GM21717 (cell line): ENCODE results near the gene ZNF12.

Experiments used
- ATAC-seq: cut with Tn5 transposase; IDR thresholded peaks from one replicate; pipeline ENCODE4 v1.9.1; 2021; ENCODE audit warnings: mild to moderate bottlenecking, moderate library complexity; ENCODE audit not compliant: unreplicated experiment

ZNF12 gene

GRCh38 chr7:6648066-6648814, 58.5 kb downstream of the ZNF12 start:
- ATAC-seq = no peak

DNA sequence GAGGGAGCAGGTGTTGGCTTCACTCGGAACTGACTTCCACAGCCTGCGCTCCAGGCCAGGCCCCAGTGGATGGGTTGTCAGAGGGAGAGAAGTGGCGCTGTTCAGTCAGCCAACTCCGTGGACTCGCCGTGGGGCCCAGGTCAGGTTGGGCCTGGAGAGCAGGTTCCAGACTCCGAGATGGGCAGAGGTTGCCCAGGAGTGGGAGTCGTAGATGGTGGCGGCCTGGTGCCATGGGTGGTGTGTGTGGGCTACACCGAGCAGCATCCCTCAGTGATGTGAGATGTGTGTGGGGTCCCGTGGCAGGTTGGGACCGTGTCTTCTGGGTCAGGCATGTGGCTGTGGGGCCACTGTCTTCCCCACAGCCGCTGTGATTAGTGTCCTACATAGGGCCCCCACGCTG, 59.2 kb downstream of the ZNF12 start:
- no peak for ATAC-seq

DNA sequence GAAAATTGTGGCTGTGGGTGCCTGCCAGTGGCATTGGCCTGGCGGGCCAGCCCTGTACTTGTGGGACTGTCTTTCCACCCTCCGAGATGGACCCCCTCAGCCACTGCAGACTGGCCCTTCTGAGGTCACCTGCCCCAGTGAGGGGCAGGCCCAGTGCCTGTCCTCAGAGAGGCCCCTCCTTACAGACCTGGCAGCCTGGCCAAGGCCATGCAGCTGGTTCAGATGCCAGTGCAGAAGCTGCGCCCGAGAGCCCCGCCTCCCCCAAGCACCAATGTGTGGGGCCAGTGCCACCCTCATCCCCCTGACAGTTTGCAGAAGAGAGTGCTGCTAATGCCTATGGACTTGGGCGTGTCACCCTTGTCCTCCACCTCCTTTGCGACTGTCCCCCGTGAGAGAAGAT, 59.7 kb downstream of the ZNF12 start:
- no peak for ATAC-seq

GRCh38 chr7:6646465-6646864, 60.3 kb downstream of the ZNF12 start:
- no peak for ATAC-seq

- no peak for ATAC-seq
Measured at GRCh38 chr7:6644728-6645127, 62.0 kb downstream of the ZNF12 start.

DNA sequence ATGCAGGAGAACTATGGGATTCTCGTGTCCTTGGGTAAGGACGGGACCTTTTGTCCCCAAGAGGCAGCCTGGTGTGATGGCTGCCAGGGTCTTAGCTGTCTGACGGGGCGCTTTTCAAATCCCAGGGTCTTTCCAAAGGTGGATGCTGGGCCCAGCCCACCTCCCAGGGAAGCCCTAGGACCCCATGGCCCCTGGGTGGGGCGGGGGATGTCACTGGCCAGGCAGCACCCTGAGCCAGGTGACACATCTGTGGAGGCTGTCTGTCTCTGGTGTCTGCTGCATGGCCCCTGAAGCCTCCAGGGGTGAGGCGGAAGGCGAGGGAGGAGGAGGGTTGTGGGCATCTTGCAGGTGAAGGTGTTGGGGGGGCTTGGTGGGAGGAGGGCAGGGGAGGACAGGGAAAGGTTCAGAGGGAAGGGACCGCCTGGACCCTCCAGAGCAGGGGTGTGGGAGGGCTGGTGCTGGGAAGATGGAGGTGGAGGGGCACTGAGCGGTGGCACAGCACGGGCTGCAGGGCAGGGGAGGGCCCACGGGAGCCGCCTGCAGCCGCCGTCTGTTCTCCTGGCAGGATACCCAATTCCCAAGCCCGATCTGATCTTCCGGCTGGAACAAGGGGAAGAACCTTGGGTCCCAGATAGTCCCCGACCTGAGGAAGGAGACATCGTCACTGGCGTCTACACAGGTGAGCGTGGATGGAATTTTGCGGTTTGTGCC, 62.7 kb downstream of the ZNF12 start:
- no peak for ATAC-seq

- no peak for ATAC-seq
Measured at GRCh38 chr7:6642861-6643640, 63.7 kb downstream of the ZNF12 start.

DNA sequence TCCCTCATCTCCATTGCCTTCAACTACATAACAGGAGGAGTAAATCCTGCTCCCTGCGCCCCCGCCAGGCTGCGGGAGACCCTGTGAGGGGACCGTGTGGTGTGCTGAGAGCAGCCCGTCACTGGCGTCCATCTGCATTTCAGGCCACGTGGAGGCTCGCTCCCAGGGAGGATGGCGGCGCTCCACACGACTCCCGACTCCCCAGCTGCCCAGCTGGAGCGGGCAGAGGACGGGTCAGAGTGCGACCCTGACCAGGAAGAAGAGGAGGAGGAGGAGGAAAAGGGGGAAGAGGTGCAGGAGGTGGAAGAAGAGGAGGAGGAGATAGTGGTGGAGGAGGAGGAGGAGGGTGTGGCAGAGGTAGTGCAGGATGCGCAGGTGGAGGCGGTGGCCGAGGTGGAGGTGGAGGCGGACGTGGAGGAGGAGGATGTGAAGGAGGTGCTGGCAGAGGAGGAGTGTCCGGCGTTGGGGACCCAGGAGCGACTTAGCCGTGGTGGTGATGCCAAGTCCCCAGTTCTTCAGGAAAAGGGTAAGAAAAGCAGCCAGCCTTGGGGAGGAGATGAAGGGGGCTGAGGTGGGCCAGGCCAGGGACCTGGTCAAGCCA, 64.4 kb downstream of the ZNF12 start:
- no peak for ATAC-seq

- ATAC-seq = no peak
Measured at GRCh38 chr7:6641305-6642035, 65.3 kb downstream of the ZNF12 start.

- ATAC-seq = no peak
Measured at GRCh38 chr7:6640246-6640721, 66.5 kb downstream of the ZNF12 start.

- ATAC-seq = no peak
Measured at GRCh38 chr7:6639627-6640026, 67.1 kb downstream of the ZNF12 start.

- no peak for ATAC-seq
Measured at GRCh38 chr7:6639032-6639431, 67.7 kb downstream of the ZNF12 start.
